HepG2 (cell line): ENCODE data around the gene EHD1. TPM values are rescaled to one million over a fixed set of nuclear protein-coding genes. Genes with fewer than 3 reads are reported as not detected.

Experiments
- AGO2 ChIP-seq: fragments of 200-400 bp; formaldehyde crosslinking; optimal IDR thresholded peaks from 2 replicates; pipeline ENCODE3; 2017; ENCODE audit warnings: mild to moderate bottlenecking, low read depth, low read length, moderate library complexity
- GABPB1 ChIP-seq: IDR thresholded peaks from 2 replicates; pipeline ENCODE4 v1.6.1; 2016; ENCODE audit warnings: mild to moderate bottlenecking, missing genetic modification reagents, moderate library complexity, missing compliant biosample characterization
- GMEB1 ChIP-seq: sonication (generic); formaldehyde crosslinking; IDR thresholded peaks from 2 replicates; pipeline ENCODE4 v1.5.1; 2020; ENCODE audit warnings: missing genetic modification reagents, mild to moderate bottlenecking, borderline replicate concordance
- GPBP1L1 ChIP-seq: sonication (generic); formaldehyde crosslinking; IDR thresholded peaks from 2 replicates; pipeline ENCODE4 v1.5.0; 2020; ENCODE audit warnings: mild to moderate bottlenecking, missing genetic modification reagents
- ISL2 ChIP-seq: sonication (generic); formaldehyde crosslinking; IDR thresholded peaks from 2 replicates; pipeline ENCODE4 v1.5.0; 2020; ENCODE audit warnings: missing genetic modification reagents
- KDM4B ChIP-seq: sonication (generic); formaldehyde crosslinking; IDR thresholded peaks from 2 replicates; pipeline ENCODE4 v1.4.0; 2020; ENCODE audit warnings: missing genetic modification reagents
- MAX ChIP-seq: IDR thresholded peaks from 2 replicates; pipeline ENCODE4 v1.6.1; 2012; ENCODE audit warnings: inconsistent platforms
- MTF1 ChIP-seq: sonication (generic); formaldehyde crosslinking; IDR thresholded peaks from 2 replicates; pipeline ENCODE4 v1.5.0; 2020; ENCODE audit warnings: missing genetic modification reagents
- MYC ChIP-seq: sonication (generic); formaldehyde crosslinking; IDR thresholded peaks from 2 replicates; pipeline ENCODE4 v1.9.0; 2021; ENCODE audit warnings: missing genetic modification reagents, borderline replicate concordance
- NCOA1 ChIP-seq: sonication (generic); formaldehyde crosslinking; IDR thresholded peaks from 2 replicates; pipeline ENCODE4 v1.9.0; 2021; ENCODE audit warnings: missing genetic modification reagents
- NFIB ChIP-seq: sonication (generic); formaldehyde crosslinking; IDR thresholded peaks from 2 replicates; pipeline ENCODE4 v1.9.0; 2021; ENCODE audit warnings: missing genetic modification reagents, mild to moderate bottlenecking, borderline replicate concordance
- NPAS2 ChIP-seq: sonication (generic); formaldehyde crosslinking; IDR thresholded peaks from 2 replicates; pipeline ENCODE4 v1.8.0; 2022; ENCODE audit warnings: mild to moderate bottlenecking, missing genetic modification reagents, borderline replicate concordance
- SAP130 ChIP-seq: IDR thresholded peaks from 2 replicates; pipeline ENCODE4 v1.6.1; 2016; ENCODE audit warnings: low read depth
- SP140L ChIP-seq: sonication (generic); formaldehyde crosslinking; IDR thresholded peaks from 2 replicates; pipeline ENCODE4 v1.4.0; 2020; ENCODE audit warnings: missing genetic modification reagents, borderline replicate concordance
- SUZ12 ChIP-seq: fragments of 150-350 bp; IDR thresholded peaks from 2 replicates; pipeline ENCODE4 v1.6.1; 2014; ENCODE audit warnings: low read depth, low read length
- TGIF2 ChIP-seq: IDR thresholded peaks from 2 replicates; pipeline ENCODE4 v1.6.1; 2016; ENCODE audit warnings: control low read depth, missing compliant biosample characterization
- ZFP41 ChIP-seq: sonication (generic); formaldehyde crosslinking; IDR thresholded peaks from 2 replicates; pipeline ENCODE4 v1.4.0; 2020; ENCODE audit warnings: mild to moderate bottlenecking, missing genetic modification reagents, borderline replicate concordance
- ZFP62 ChIP-seq: sonication (generic); formaldehyde crosslinking; IDR thresholded peaks from 2 replicates; pipeline ENCODE4 v1.4.0; 2020; ENCODE audit warnings: missing genetic modification reagents
- ZFY ChIP-seq: sonication (generic); formaldehyde crosslinking; IDR thresholded peaks from 2 replicates; pipeline ENCODE4 v1.4.0; 2020; ENCODE audit warnings: missing genetic modification reagents
- ZNF34 ChIP-seq: sonication (generic); formaldehyde crosslinking; IDR thresholded peaks from 2 replicates; pipeline ENCODE4 v1.4.0; 2020; ENCODE audit warnings: mild to moderate bottlenecking, missing genetic modification reagents, borderline replicate concordance
- ZNF644 ChIP-seq: IDR thresholded peaks from 2 replicates; pipeline ENCODE4 v1.6.1; 2016; ENCODE audit warnings: low read depth
- ZNF678 ChIP-seq: sonication (generic); formaldehyde crosslinking; IDR thresholded peaks from 2 replicates; pipeline ENCODE4 v1.4.0; 2020; ENCODE audit warnings: mild to moderate bottlenecking, missing genetic modification reagents
- ZNF773 ChIP-seq: sonication (generic); formaldehyde crosslinking; IDR thresholded peaks from 2 replicates; pipeline ENCODE4 v1.4.0; 2020; ENCODE audit warnings: missing genetic modification reagents, borderline replicate concordance
- ZNF780A ChIP-seq: sonication (generic); formaldehyde crosslinking; IDR thresholded peaks from 2 replicates; pipeline ENCODE4 v1.8.0; 2022; ENCODE audit warnings: mild to moderate bottlenecking, missing genetic modification reagents, moderate library complexity
- ZNF788 ChIP-seq: sonication (generic); formaldehyde crosslinking; IDR thresholded peaks from 2 replicates; pipeline ENCODE4 v1.5.0; 2020; ENCODE audit warnings: mild to moderate bottlenecking, missing genetic modification reagents, borderline replicate concordance
- ZNF790 ChIP-seq: sonication (generic); formaldehyde crosslinking; IDR thresholded peaks from 2 replicates; pipeline ENCODE4 v1.8.0; 2022; ENCODE audit warnings: missing genetic modification reagents, mild to moderate bottlenecking, borderline replicate concordance
- polyA plus RNA-seq, 8 experiments: library from polyadenylated mRNA; depleted of rRNA in 3 of 8; stranded (reverse) in 7 of 8; unstranded in 1 of 8; fragments of >200 nt; fragmentation: Illumina TruSeq in 4 of 8; extraction: Trizol in 4 of 8; gene quantifications; 2 replicates each; pipeline versions ENCODE4 v1.2.1 to v1.2.3, GENCODE V29; 2011 to 2016; ENCODE audit warnings: low read depth in 4 of 8, missing spikeins in 1 of 8, mixed read lengths in 1 of 8; ENCODE audit not compliant: insufficient read depth in 1 of 8
- total RNA-seq, 5 experiments: library from RNA; depleted of rRNA; stranded (reverse); fragments of >200 nt; fragmentation: Illumina TruSeq; extraction: Trizol; gene quantifications; 2 replicates each; pipeline ENCODE4 v1.2.3, GENCODE V29; 2016; ENCODE audit warnings: low read depth in 1 of 5
- TF ChIP-seq, protein P1 (sequence below): sonication (generic); formaldehyde crosslinking; IDR thresholded peaks from 2 replicates; pipeline ENCODE4 v1.8.0; 2022; ENCODE audit warnings: mild to moderate bottlenecking, missing genetic modification reagents, borderline replicate concordance

EHD1 gene
- total and polyA plus RNA-seq, 2 of the 13 experiments (the other 11 are each of a cell fraction or from before 2014, with no cell fraction given) = 23.6 to 26.6 TPM

GRCh38 chr11:64878494-64879243 is at the start of gene EHD1 (continued):
- TF ChIP-seq, protein P1, sequence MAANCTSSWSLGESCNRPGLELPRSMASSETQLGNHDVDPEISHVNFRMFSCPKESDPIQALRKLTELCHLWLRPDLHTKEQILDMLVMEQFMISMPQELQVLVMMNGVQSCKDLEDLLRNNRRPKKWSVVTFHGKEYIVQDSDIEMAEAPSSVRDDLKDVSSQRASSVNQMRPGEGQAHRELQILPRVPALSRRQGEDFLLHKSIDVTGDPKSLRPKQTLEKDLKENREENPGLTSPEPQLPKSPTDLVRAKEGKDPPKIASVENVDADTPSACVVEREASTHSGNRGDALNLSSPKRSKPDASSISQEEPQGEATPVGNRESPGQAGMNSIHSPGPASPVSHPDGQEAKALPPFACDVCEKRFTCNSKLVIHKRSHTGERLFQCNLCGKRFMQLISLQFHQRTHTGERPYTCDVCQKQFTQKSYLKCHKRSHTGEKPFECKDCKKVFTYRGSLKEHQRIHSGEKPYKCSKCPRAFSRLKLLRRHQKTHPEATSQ (CRISPR knock-in tag) = 0 out of 2 replicates have a peak, but pooled peaks have one; percentile 72
- TF ChIP-seq NPAS2 (0 out of 2 replicates have a peak, but pooled peaks have one; percentile 20), ZNF34 (CRISPR knock-in tag) (peak; percentile 74; the same call in 1 of the 2 replicates), MTF1 (CRISPR knock-in tag) (no peak), GMEB1 (CRISPR knock-in tag) (peak; percentile 71), ZNF773 (CRISPR knock-in tag) (no peak), KDM4B (CRISPR knock-in tag) (0 out of 2 replicates have a peak, but pooled peaks have one; percentile 26), ZFP41 (CRISPR knock-in tag) (no peak), GPBP1L1 (no peak), SP140L (0 out of 2 replicates have a peak, but pooled peaks have one; percentile 46), NFIB (CRISPR knock-in tag) (no peak), GABPB1 (CRISPR knock-in tag) (peak; percentile 79), ZNF678 (peak; percentile 51), ZNF780A (CRISPR knock-in tag) (no peak), MAX (peak; percentile 86), ISL2 (CRISPR knock-in tag) (no peak), ZNF788 (CRISPR knock-in tag) (no peak; the same call in 1 of the 2 replicates), MYC (peak; percentile 88), ZFP62 (CRISPR knock-in tag) (no peak), NCOA1 (CRISPR knock-in tag) (peak; percentile 64; the same call in 1 of the 2 replicates), AGO2 (peak; percentile 53), TGIF2 (CRISPR knock-in tag) (peak; percentile 27; the same call in 1 of the 2 replicates), ZFY (CRISPR knock-in tag) (peak; percentile 86), SAP130 (CRISPR knock-in tag) (peak; percentile 95), SUZ12 (no peak), ZNF644 (CRISPR knock-in tag) (no peak), ZNF790 (CRISPR knock-in tag) (peak; percentile 90; the same call in 1 of the 2 replicates)
